Activated T-cell treated with anti-CD3 and anti-CD28 coated beads, Interleukin-2, amount 50 U/mL, for 4 hours (primary cell): ENCODE results near the gene AGRN. TPM values are rescaled to one million over a fixed set of nuclear protein-coding genes. Genes with fewer than 3 reads are reported as not detected.

Experiments used
- ATAC-seq, 2 donors: fragments of 200-7000 bp; cut with Tn5 transposase; one replicate each; pipeline ENCODE4 v1.10.0; 2021
- DNase-seq: peaks from one replicate; pipeline ENCODE4 v3.0.0-alpha.2; 2020
- H3K27me3 Mint-ChIP-seq: one replicate; pipeline ENCODE4 v1.8.0; 2021; ENCODE audit warnings: low read depth, mixed read lengths
- H3K36me3 Mint-ChIP-seq: one replicate; pipeline ENCODE4 v1.8.0; 2022; ENCODE audit warnings: mixed read lengths; ENCODE audit not compliant: insufficient read depth
- H3K4me1 Mint-ChIP-seq: one replicate; pipeline ENCODE4 v1.8.0; 2021; ENCODE audit warnings: low read depth, mixed read lengths
- H3K4me3 Mint-ChIP-seq: one replicate; pipeline ENCODE4 v1.8.0; 2021; ENCODE audit warnings: mild to moderate bottlenecking, moderate library complexity, mixed read lengths
- H3K9me3 Mint-ChIP-seq: one replicate; pipeline ENCODE4 v1.8.0; 2021; ENCODE audit warnings: mixed read lengths
- total RNA-seq, 3 donors: library from RNA; stranded (reverse); gene quantifications; one replicate each; pipeline ENCODE4 v1.2.1, GENCODE V29; 2021

AGRN gene
- total RNA-seq, 3 donors from 2014 or later = 12.0 to 18.0 (median 15.2) TPM

GRCh38 chr1:1080951-1081310 lies 61.0 kb downstream of the AGRN start:
- no peak overlapping the region for H3K4me3 Mint-ChIP-seq
- H3K27me3 Mint-ChIP-seq = no peaks in the 10 kb centered on the region
- peaks cover 2% of the 10 kb centered on the region for H3K36me3 Mint-ChIP-seq
- ATAC-seq (no peak), DNase-seq (no peak)
- peaks cover 4% of the 10 kb centered on the region for H3K4me1 Mint-ChIP-seq
- no peaks in the 10 kb centered on the region for H3K9me3 Mint-ChIP-seq

GRCh38 chr1:1081311-1082238 lies 61.7 kb downstream of the AGRN start:
- DNase-seq (peak; percentile 4), ATAC-seq (no peak)
- H3K4me3 Mint-ChIP-seq = no peak overlapping the region
- no peaks in the 10 kb centered on the region for H3K9me3 Mint-ChIP-seq
- no peaks in the 10 kb centered on the region for H3K27me3 Mint-ChIP-seq
- H3K36me3 Mint-ChIP-seq = peaks cover 2% of the 10 kb centered on the region
- H3K4me1 Mint-ChIP-seq = peaks cover 4% of the 10 kb centered on the region

- ATAC-seq = no peak
Measured at GRCh38 chr1:1082239-1082775, 62.4 kb downstream of the AGRN start.

GRCh38 chr1:1082776-1083415 lies 63.0 kb downstream of the AGRN start:
- no peaks in the 10 kb centered on the region for H3K27me3 Mint-ChIP-seq
- DNase-seq = peak; percentile 4
- H3K4me1 Mint-ChIP-seq = peaks cover 4% of the 10 kb centered on the region
- H3K36me3 Mint-ChIP-seq = peaks cover 2% of the 10 kb centered on the region
- H3K9me3 Mint-ChIP-seq = no peaks in the 10 kb centered on the region
- H3K4me3 Mint-ChIP-seq = no peak overlapping the region
- no peak for ATAC-seq

More at GRCh38 chr1:1082239-1082775, 62.4 kb downstream of the AGRN start:
- DNase-seq = peak; percentile 4
- Mint-ChIP-seq H3K27me3 (no peaks in the 10 kb centered on the region), H3K36me3 (peaks cover 2% of the 10 kb centered on the region), H3K4me3 (no peak overlapping the region), H3K9me3 (no peaks in the 10 kb centered on the region), H3K4me1 (peaks cover 4% of the 10 kb centered on the region)

- peaks cover 4% of the 10 kb centered on the region for H3K4me1 Mint-ChIP-seq
- peaks cover 2% of the 10 kb centered on the region for H3K36me3 Mint-ChIP-seq
- DNase-seq (peak; percentile 4), ATAC-seq (no peak)
- no peaks in the 10 kb centered on the region for H3K27me3 Mint-ChIP-seq
- no peak overlapping the region for H3K4me3 Mint-ChIP-seq
- H3K9me3 Mint-ChIP-seq = no peaks in the 10 kb centered on the region
Measured at GRCh38 chr1:1083416-1084371, 63.8 kb downstream of the AGRN start.

GRCh38 chr1:1084372-1085170 lies 64.7 kb downstream of the AGRN start:
- Mint-ChIP-seq H3K36me3 (peaks cover 2% of the 10 kb centered on the region), H3K9me3 (no peaks in the 10 kb centered on the region), H3K27me3 (no peaks in the 10 kb centered on the region), H3K4me3 (no peak overlapping the region), H3K4me1 (peaks cover under 1% of the 10 kb centered on the region)
- peak; percentile 4 for DNase-seq
- ATAC-seq = no peak

GRCh38 chr1:1085171-1085841 lies 65.4 kb downstream of the AGRN start:
- Mint-ChIP-seq H3K9me3 (no peaks in the 10 kb centered on the region), H3K4me1 (no peaks in the 10 kb centered on the region), H3K4me3 (no peak overlapping the region), H3K36me3 (peaks cover 2% of the 10 kb centered on the region), H3K27me3 (no peaks in the 10 kb centered on the region)
- DNase-seq (peak; percentile 4), ATAC-seq (no peak)

- H3K27me3 Mint-ChIP-seq = no peaks in the 10 kb centered on the region
- ATAC-seq = no peak
- no peak for DNase-seq
- no peak overlapping the region for H3K4me3 Mint-ChIP-seq
- no peaks in the 10 kb centered on the region for H3K9me3 Mint-ChIP-seq
- H3K4me1 Mint-ChIP-seq = no peaks in the 10 kb centered on the region
- H3K36me3 Mint-ChIP-seq = peaks cover 2% of the 10 kb centered on the region
Measured at GRCh38 chr1:1085911-1086841, 66.3 kb downstream of the AGRN start.

- DNase-seq = no peak
- peaks cover 2% of the 10 kb centered on the region for H3K36me3 Mint-ChIP-seq
- no peak overlapping the region for H3K4me3 Mint-ChIP-seq
- ATAC-seq = no peak
- no peaks in the 10 kb centered on the region for H3K27me3 Mint-ChIP-seq
- no peaks in the 10 kb centered on the region for H3K4me1 Mint-ChIP-seq
- no peaks in the 10 kb centered on the region for H3K9me3 Mint-ChIP-seq
Measured at GRCh38 chr1:1086911-1087341, 67.0 kb downstream of the AGRN start.

- no peak for DNase-seq
- Mint-ChIP-seq H3K27me3 (no peaks in the 10 kb centered on the region), H3K9me3 (no peaks in the 10 kb centered on the region), H3K36me3 (peaks cover 2% of the 10 kb centered on the region), H3K4me1 (no peaks in the 10 kb centered on the region), H3K4me3 (no peak overlapping the region)
- no peak for ATAC-seq
Measured at GRCh38 chr1:1087351-1088028, 67.6 kb downstream of the AGRN start.

- H3K4me3 Mint-ChIP-seq = no peak overlapping the region
- no peaks in the 10 kb centered on the region for H3K27me3 Mint-ChIP-seq
- no peak for DNase-seq
- peaks cover 3% of the 10 kb centered on the region for H3K36me3 Mint-ChIP-seq
- H3K9me3 Mint-ChIP-seq = no peaks in the 10 kb centered on the region
- peaks cover 2% of the 10 kb centered on the region for H3K4me1 Mint-ChIP-seq
- no peak for ATAC-seq
Measured at GRCh38 chr1:1088029-1088800, 68.3 kb downstream of the AGRN start.
